K562 (cell line): ENCODE data around the gene LDHAL6A. TPM values are rescaled to one million over a fixed set of nuclear protein-coding genes. Genes with fewer than 3 reads are reported as not detected.

ENCODE experiments used
- CCNT2 ChIP-seq: IDR thresholded peaks from 2 replicates; pipeline ENCODE4 v1.6.1; 2011; ENCODE audit warnings: borderline replicate concordance, low read depth, mild to moderate bottlenecking, moderate library complexity, mixed read lengths, low read length; ENCODE audit not compliant: insufficient read length; ENCODE audit errors: extremely low read depth
- ETV6 ChIP-seq, 3 experiments: fragments of 150-350 bp in 1 of 3; sonication (generic) in 1 of 3; formaldehyde crosslinking in 1 of 3; IDR thresholded peaks; 2 replicates each; pipeline versions ENCODE4 v1.6.1 to v1.8.0; 2014 to 2022; ENCODE audit warnings: borderline replicate concordance in 2 of 3, low read depth in 2 of 3, antibody characterized with exemption in 1 of 3, low read length in 1 of 3, mild to moderate bottlenecking in 1 of 3, missing genetic modification reagents in 1 of 3
- KLF6 ChIP-seq: fragments of 250-450 bp; sonication (Bioruptor Pico); IDR thresholded peaks from 2 replicates; pipeline ENCODE4 v1.4.0; 2020; ENCODE audit warnings: mild to moderate bottlenecking, moderate library complexity, borderline replicate concordance
- RBBP5 ChIP-seq: fragments of 200-600 bp; sonication (generic); IDR thresholded peaks from 2 replicates; pipeline ENCODE4 v1.6.1; 2012; ENCODE audit warnings: borderline replicate concordance, mild to moderate bottlenecking, low read length, control low read depth, inconsistent platforms; ENCODE audit not compliant: insufficient read depth, poor library complexity, severe bottlenecking
- ZNF263 ChIP-seq: sonication (generic); formaldehyde crosslinking; IDR thresholded peaks from 2 replicates; pipeline ENCODE4 v1.8.0; 2022; ENCODE audit warnings: mild to moderate bottlenecking, missing genetic modification reagents, borderline replicate concordance
- ZSCAN29 ChIP-seq: fragments of 450-650 bp; IDR thresholded peaks from 2 replicates; pipeline ENCODE4 v1.6.1; 2017
- polyA plus RNA-seq, 8 experiments: library from polyadenylated mRNA; depleted of rRNA in 4 of 8; stranded (reverse) in 5 of 8; unstranded in 3 of 8; fragments of >200 nt; fragmentation: Nextera tagmentation in 2 of 8; fragmentation: Illumina TruSeq in 1 of 8; extraction: Ambion mirVana in 2 of 8; extraction: Trizol in 1 of 8; gene quantifications; 2 replicates each; pipeline versions ENCODE4 v1.2.1 to v1.2.3, GENCODE V29; 2011 to 2014; ENCODE audit warnings: inconsistent platforms in 1 of 8, missing spikeins in 1 of 8
- total RNA-seq, 7 experiments: library from RNA; depleted of rRNA in 6 of 7; stranded (reverse); fragments of >200 nt in 6 of 7; fragmentation: Illumina TruSeq in 2 of 7; extraction: Trizol in 2 of 7; gene quantifications; 2 replicates each; pipeline versions ENCODE4 v1.2.1 to v1.2.3, GENCODE V29; 2011 to 2021; ENCODE audit warnings: low replicate concordance in 1 of 7
- TF ChIP-seq, protein P1 (sequence below): fragments of 450-650 bp; formaldehyde crosslinking; IDR thresholded peaks from 2 replicates; pipeline ENCODE4 v1.4.0; 2020; ENCODE audit warnings: mild to moderate bottlenecking, moderate library complexity
- TF ChIP-seq, protein P2 (sequence below): fragments of 450-650 bp; IDR thresholded peaks from 2 replicates; pipeline ENCODE4 v1.6.1; 2016; ENCODE audit warnings: mild to moderate bottlenecking, moderate library complexity

LDHAL6A gene
- total and polyA plus RNA-seq, 9 of the 15 experiments (the other 6 are each of a cell fraction or from before 2014, with no cell fraction given), result 0.04 TPM; not detected in 8

GRCh38 chr11:18479063-18479462, 23.4 kb downstream of the LDHAL6A start (continued):
- TF ChIP-seq, protein P1, sequence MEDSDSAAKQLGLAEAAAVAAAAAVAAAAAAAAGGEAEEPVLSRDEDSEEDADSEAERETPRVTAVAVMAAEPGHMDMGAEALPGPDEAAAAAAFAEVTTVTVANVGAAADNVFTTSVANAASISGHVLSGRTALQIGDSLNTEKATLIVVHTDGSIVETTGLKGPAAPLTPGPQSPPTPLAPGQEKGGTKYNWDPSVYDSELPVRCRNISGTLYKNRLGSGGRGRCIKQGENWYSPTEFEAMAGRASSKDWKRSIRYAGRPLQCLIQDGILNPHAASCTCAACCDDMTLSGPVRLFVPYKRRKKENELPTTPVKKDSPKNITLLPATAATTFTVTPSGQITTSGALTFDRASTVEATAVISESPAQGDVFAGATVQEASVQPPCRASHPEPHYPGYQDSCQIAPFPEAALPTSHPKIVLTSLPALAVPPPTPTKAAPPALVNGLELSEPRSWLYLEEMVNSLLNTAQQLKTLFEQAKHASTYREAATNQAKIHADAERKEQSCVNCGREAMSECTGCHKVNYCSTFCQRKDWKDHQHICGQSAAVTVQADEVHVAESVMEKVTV (CRISPR knock-in tag), result no peak
- TF ChIP-seq RBBP5, result no peak
- TF ChIP-seq, protein P2, sequence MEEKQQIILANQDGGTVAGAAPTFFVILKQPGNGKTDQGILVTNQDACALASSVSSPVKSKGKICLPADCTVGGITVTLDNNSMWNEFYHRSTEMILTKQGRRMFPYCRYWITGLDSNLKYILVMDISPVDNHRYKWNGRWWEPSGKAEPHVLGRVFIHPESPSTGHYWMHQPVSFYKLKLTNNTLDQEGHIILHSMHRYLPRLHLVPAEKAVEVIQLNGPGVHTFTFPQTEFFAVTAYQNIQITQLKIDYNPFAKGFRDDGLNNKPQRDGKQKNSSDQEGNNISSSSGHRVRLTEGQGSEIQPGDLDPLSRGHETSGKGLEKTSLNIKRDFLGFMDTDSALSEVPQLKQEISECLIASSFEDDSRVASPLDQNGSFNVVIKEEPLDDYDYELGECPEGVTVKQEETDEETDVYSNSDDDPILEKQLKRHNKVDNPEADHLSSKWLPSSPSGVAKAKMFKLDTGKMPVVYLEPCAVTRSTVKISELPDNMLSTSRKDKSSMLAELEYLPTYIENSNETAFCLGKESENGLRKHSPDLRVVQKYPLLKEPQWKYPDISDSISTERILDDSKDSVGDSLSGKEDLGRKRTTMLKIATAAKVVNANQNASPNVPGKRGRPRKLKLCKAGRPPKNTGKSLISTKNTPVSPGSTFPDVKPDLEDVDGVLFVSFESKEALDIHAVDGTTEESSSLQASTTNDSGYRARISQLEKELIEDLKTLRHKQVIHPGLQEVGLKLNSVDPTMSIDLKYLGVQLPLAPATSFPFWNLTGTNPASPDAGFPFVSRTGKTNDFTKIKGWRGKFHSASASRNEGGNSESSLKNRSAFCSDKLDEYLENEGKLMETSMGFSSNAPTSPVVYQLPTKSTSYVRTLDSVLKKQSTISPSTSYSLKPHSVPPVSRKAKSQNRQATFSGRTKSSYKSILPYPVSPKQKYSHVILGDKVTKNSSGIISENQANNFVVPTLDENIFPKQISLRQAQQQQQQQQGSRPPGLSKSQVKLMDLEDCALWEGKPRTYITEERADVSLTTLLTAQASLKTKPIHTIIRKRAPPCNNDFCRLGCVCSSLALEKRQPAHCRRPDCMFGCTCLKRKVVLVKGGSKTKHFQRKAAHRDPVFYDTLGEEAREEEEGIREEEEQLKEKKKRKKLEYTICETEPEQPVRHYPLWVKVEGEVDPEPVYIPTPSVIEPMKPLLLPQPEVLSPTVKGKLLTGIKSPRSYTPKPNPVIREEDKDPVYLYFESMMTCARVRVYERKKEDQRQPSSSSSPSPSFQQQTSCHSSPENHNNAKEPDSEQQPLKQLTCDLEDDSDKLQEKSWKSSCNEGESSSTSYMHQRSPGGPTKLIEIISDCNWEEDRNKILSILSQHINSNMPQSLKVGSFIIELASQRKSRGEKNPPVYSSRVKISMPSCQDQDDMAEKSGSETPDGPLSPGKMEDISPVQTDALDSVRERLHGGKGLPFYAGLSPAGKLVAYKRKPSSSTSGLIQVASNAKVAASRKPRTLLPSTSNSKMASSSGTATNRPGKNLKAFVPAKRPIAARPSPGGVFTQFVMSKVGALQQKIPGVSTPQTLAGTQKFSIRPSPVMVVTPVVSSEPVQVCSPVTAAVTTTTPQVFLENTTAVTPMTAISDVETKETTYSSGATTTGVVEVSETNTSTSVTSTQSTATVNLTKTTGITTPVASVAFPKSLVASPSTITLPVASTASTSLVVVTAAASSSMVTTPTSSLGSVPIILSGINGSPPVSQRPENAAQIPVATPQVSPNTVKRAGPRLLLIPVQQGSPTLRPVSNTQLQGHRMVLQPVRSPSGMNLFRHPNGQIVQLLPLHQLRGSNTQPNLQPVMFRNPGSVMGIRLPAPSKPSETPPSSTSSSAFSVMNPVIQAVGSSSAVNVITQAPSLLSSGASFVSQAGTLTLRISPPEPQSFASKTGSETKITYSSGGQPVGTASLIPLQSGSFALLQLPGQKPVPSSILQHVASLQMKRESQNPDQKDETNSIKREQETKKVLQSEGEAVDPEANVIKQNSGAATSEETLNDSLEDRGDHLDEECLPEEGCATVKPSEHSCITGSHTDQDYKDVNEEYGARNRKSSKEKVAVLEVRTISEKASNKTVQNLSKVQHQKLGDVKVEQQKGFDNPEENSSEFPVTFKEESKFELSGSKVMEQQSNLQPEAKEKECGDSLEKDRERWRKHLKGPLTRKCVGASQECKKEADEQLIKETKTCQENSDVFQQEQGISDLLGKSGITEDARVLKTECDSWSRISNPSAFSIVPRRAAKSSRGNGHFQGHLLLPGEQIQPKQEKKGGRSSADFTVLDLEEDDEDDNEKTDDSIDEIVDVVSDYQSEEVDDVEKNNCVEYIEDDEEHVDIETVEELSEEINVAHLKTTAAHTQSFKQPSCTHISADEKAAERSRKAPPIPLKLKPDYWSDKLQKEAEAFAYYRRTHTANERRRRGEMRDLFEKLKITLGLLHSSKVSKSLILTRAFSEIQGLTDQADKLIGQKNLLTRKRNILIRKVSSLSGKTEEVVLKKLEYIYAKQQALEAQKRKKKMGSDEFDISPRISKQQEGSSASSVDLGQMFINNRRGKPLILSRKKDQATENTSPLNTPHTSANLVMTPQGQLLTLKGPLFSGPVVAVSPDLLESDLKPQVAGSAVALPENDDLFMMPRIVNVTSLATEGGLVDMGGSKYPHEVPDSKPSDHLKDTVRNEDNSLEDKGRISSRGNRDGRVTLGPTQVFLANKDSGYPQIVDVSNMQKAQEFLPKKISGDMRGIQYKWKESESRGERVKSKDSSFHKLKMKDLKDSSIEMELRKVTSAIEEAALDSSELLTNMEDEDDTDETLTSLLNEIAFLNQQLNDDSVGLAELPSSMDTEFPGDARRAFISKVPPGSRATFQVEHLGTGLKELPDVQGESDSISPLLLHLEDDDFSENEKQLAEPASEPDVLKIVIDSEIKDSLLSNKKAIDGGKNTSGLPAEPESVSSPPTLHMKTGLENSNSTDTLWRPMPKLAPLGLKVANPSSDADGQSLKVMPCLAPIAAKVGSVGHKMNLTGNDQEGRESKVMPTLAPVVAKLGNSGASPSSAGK, result no peak
- TF ChIP-seq KLF6 (CRISPR knock-in tag), result no peak
- TF ChIP-seq ZNF263 (CRISPR knock-in tag), result no peak
- TF ChIP-seq CCNT2, result no peak
- TF ChIP-seq ZSCAN29, result no peak
- TF ChIP-seq ETV6 (IDR thresholded peaks at IDR 0.05; ENCODE audit: borderline replicate concordance in 1 of 2, low read depth in 2 of 2, low read length in 1 of 2), result no peak
- TF ChIP-seq ETV6 (CRISPR knock-in tag; IDR thresholded peaks at IDR 0.05; ENCODE audit: borderline replicate concordance), result no peak
